HG03139 (cell line): ENCODE data around the gene NFATC3.

ENCODE experiments used
- ATAC-seq: cut with Tn5 transposase; IDR thresholded peaks from one replicate; pipeline ENCODE4 v1.9.1; 2021; ENCODE audit not compliant: unreplicated experiment

Gene NFATC3

DNA sequence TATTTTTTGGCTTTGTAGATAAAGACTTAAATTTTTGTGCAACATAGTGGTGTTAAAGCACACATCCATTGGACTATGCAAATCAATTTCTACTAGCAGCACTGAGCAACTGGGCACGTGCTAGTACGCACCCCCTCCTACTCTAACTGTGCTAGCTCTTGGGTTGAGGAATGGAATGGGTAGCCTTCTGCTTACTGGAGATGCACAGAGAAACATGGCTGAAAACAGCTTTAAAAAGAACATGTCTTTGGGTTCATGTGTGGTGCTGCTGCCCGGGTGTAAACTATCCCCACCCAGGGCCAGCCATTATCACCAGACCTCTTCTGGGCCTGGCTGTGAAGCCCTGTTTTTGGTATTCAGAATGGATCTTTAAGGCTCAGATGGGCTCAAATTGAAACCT, 143.5 kb downstream of the NFATC3 start:
- ATAC-seq, result no peak

GRCh38 chr16:68229431-68230175, 144.4 kb downstream of the NFATC3 start:
- no peak for ATAC-seq

DNA sequence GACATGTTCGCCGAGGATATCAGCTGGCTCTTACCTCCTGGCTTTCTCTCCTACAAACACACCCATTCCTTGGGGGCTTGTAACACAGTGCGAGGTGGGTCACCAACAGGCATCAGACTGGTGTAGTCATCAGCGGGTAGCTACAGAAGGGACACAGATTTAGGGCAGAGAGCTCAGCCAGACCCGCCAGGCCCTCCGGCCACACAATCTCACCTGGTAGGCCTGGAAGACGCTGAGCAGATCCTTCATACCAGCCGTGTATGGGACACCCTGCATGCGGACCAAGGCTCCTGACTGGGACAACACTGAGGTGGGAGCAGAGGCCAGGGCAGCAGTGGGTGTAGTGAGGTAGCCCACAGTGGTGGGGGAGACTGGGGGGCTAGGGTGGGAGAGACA, 145.0 kb downstream of the NFATC3 start:
- no peak for ATAC-seq

DNA sequence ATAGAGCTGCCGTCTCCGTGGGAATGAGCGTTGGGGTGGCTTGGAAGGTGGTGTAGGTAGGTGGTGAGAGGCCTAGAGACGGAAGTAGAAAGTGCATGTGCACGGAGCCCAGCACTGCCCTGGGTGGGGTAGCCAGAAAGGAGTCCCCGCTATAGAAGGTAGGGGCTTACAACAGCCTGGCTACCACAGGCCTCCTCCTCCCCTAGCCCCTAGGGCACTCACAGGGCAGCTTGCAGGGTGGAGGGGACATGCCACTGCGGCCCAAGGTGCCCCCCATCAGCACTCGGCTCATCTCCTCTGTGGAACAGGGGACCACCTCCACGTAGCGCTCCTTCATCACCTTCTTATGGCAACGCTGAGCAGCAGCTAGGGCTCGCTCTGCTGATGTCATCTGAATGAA, 145.8 kb downstream of the NFATC3 start:
- no peak for ATAC-seq

DNA sequence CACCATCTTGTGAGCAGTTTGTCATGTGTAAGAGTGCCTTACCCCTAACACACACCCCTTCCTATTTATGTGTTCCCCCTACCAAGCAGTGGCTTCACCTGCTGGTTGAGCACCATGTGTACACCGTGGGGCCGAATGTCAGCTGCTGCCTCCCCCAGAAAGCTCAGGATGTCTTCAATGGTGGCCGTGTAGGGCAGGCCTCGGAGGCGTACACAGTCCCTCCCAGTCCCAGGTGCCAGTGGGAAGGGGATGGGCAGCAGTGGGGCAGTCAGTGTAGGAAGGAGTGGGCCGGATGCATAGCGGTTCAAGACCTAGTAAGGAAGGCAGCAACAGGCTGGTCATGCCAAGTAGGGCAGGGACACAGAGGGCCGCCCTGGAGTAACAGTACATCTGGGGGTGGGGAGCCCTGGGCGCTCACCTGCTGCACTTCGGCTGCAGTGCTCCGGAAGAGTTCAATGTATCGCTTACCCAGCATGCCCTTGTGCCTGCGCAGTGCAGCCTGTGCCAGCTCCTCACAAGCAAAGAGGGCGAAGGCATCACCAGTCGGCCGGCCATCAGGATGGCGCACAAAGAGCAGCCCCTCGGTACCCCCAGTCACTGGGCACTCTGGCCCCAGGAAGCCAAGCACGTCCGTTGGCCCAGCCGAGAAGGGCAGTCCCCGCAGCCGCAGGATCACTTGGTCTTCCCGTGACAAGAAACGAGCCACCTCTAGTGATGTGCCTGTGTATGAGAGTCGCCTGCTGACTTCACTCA, 146.4 kb downstream of the NFATC3 start:
- no peak for ATAC-seq

DNA sequence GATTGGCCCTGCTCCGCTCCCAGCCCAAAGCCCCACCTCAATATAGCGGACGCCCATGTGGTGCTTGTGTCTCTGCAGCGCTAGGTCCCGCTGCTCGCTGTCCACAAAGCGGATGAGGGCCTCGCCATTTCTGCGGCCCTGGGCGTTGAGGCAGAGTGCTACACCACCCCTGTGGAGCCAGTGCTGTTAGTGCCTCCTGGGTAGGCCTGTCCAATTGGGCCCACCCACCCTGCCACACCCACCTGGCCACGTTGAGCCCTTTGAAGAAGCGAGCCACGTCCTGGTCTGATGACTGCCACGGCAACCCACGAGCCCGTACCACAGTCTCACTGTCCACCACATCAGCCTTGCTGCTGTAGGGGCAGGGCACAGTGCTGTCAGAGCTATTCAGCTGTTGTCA, 147.2 kb downstream of the NFATC3 start:
- no peak for ATAC-seq

DNA sequence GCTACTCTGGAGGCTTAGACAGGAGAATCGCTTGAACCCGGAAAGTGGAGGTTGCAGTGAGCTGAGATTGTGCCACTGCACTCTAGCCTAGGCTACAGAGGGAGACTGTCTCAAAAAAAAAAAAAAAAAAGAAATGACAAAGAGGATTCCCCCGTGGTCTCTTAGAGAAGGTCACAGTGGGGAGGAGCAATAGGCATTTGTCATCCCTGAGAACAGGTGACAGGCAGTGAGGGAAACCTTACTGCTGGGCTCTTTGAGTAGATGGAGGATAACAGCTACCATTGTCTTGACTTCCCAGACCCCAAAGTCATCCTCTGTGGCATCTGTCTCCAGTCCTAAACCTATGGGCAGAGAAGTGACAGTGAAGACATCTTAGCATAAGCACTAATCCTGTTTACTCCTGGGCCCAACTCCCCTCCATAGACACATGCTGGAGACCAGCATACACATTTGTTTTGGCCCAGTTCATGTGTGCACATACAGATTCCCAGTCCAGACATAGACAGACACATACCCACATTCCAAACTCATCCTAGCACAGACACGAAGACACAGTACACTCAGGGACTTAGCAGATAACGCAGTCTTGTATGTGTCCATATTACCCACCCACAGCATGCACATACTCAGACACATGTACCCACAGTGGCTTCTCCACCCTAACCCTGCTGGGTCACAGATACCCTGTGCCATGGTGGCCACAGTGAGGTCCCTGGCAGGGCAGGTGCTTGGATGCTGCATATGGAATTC, 148.1 kb downstream of the NFATC3 start:
- no peak for ATAC-seq

DNA sequence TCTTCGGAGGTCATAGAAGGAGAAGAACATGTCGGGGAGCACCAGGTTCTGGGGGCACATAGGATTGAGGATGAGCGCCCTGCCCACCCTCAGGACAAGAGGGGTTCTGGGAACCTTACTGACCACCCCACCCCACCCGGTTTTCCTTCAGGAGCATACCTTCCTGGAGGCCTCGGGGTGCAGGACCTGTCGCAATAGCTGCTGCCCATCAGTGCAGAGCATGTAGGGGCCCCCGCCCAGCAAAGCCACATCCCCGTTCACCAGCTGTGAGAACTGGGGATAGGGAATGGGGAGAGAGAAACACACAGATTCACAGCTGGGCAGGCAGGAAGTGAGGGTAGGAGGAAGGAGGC, 148.6 kb downstream of the NFATC3 start:
- ATAC-seq, result no peak

DNA sequence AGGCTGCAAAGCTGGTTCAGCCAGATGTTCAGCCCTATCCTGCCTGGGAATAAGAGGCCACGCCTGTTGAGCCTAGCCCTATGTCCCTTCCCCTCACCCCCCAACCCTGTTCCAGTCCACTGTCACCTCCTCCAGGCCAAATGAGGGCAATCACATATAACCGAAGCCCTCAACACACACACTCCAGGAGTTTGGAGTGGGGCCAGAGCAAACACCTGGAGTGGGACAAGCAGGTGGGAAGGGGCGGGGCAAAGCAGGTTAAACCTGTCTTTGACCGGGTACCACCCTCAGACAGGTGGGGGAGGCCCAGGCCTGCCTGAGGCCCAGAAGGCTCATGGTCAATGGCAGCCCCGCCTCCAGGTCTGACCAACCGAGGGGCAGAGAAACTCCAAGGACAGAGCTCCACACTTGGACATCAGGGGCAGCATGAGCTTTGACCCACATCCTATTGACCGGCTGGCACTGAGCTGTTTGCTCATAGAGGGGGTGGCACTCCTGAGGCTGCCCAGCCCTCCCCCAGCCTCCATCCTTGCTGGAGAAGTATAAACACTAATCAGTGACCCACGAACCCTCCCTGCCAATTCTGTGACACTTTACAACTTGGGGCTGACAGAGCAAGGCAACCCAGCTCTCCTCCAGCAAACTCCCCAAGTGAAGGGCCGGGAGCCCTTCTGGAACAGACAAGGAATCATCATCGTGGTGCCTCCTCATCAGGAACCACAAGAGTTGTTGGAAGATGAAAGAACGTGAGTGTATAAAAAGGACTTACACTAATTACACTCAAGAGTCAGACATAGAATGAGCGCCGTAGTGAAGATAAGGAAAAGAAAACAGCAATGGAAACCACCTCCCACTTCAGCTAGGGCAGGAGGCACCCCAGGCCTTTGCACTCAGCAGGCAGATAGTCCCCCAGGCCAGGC, 149.3 kb downstream of the NFATC3 start:
- ATAC-seq, result no peak

DNA sequence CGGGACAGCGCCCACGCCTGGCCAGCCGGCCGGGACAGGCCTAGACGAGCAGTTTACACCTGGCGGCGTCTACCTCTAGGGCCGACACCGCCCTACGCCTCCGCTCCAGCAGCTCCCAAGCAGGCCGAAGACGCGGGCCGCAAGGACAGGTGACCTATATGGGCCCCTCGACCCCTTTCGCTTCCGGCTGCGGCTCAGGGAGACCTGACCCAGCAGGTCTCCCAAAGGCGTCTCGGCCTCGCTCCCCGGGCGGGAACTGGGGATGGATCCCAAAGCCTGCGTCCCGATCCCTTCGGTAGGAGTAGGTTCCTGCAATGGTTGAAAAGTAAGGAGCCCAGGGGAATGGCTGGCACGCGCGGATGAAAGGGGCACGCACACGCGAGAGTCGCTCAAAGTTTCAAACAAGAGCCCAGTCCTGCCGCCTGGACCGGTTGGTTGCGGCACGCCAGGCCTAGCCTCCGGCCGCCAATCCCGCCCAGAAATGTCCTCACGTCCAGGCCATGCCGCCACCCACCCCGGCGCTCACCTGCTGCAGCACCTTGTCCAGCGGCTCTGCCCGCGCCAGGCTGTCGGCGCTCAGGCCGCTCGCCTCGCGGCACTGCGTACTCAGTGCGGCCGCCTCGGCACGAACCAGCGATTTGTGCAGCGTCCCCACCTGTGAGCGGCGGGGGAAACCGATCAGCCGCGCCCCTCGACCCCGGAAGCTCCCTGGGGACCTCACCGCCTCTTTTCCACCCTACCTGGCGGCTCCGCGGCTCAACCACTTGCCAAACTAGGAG, 150.1 kb downstream of the NFATC3 start:
- ATAC-seq, result no peak

- no peak for ATAC-seq
Measured at GRCh38 chr16:68235887-68236136, 150.6 kb downstream of the NFATC3 start, which contains the start of gene ESRP2. Gene ESRP2 (minus strand): TSS chr16:68236127. CDS start chr16:68236045, 82 bp downstream.

- no peak for ATAC-seq
Measured at GRCh38 chr16:68236137-68236825, 151.1 kb downstream of the NFATC3 start.

- ATAC-seq, result no peak
Measured at GRCh38 chr16:68236826-68237242, 151.7 kb downstream of the NFATC3 start.

DNA sequence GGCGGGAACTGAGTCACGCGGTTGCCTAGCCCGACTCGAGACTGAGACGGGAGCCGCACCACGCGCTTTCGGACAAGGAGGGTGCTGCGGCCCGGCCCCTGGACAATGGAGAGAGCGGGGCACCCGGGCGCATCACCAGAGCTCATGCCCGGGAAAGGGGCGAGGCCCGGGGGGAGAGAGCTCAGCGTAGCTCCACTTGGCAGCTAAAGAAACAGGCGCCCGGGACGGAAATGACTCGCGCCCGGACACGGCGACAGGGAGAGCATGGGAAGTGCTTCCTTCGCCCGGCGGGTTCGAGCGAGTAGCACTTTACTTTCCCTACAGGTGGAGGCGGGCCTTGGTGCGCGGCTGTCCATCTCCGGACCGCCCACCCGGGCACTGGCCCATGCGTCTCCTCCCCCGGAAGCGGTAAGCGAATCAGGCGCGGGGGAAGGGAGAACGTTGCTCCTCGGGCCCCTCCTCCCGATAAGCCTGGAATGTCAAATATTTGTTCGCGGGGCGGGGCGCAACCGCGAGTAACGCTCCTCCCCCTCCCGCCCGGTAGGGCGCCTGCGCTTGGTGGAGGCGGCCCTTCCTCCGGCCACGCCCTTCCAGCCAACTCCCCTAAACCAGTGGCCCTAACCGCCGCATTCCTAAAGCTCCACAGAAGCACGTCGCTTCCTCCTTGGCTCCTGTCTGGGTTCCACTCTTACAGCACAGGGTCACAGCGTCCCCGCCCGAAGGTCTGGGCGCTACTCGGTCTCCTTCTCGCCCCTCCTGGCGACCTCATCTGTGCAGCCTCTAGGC, 152.3 kb downstream of the NFATC3 start:
- ATAC-seq, result peak; percentile 76

GRCh38 chr16:68238029-68238345, 152.8 kb downstream of the NFATC3 start:
- no peak for ATAC-seq

- ATAC-seq, result no peak
Measured at GRCh38 chr16:68242085-68242484, 156.9 kb downstream of the NFATC3 start.

- ATAC-seq, result no peak
Measured at GRCh38 chr16:68242926-68243858, 158.0 kb downstream of the NFATC3 start.

GRCh38 chr16:68244481-68244902, 159.3 kb downstream of the NFATC3 start:
- no peak for ATAC-seq
